ENCODE data around the gene SIX3.

Gene SIX3

DNA sequence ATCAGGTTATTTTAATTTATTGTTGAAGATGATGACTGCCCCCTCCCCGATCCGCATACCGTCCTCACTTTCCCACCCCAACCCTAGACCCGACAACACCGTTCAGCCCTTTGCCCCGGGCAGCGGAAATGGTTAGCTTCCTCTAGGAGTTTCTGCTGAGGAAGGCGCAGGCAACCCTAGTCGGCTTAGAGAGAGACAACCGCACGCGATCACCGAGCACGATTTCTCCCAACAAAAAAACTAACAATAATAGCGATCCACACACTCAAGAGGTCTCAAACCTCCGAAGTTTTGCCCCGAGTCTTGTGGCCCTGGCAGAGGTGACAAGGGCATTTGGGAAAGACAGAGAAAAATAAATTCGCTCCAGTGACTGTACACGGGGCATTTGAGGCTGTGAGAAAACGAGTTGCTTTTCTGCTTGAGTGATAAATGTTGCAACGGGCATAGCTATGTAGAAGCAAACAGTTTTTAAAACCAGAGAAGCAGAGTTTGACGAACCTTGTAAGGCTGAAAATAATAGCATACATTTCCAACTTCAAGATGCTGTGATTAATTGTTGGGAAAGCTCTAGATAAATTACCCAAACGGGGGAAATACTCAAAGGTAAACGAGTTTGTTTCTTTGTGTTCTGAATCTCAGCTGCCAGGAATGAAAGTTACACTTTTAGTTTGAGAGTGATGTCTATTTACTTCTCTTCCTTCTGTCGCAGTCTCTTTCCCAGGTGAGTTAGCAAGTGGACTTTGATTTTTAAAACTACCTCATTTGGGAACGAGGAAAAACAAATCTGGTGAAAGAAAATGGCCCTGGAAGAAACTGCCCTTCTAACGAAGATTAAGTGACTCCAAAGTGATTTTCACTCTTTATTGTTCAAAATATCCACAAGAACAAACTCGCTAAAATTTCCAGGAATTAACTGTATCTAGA lies 11.0 kb upstream of the SIX3 start:
- FAIRE-seq = no peak

DNA sequence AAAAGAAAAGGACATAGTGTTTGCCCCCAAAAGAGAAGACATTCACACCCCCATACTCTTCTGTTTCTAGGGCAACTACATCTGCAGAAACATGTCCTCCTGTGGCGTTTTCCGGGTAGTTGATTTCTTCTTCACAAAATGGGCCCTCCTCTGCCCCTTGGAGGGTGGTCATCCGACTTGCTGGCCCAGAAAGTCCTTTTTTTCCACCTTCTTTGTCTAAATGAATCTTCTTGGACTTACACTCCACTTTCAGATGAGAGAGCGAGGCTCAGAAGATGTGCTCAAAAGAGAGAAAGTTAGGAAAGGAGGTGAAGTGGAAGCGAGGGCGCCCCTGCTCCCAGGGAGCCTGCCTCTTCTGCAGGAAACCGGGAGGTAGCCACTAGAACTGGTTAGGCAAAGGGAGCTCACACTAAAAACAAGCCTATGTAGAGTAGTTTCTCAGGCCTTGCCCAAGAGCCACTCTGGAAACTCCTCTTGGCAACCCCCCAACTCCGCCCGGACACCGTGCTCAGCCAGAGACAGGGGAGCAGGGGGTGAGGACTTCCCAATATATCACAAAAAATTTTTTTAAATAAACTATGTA lies 10.2 kb upstream of the SIX3 start:
- FAIRE-seq (no peak), DNase-seq (ENCODE audit: low spot score) (no peak)

More for the DNA sequence above, 11.0 kb upstream of the SIX3 start:
- DNase-seq (ENCODE audit: low spot score) = no peak

DNA sequence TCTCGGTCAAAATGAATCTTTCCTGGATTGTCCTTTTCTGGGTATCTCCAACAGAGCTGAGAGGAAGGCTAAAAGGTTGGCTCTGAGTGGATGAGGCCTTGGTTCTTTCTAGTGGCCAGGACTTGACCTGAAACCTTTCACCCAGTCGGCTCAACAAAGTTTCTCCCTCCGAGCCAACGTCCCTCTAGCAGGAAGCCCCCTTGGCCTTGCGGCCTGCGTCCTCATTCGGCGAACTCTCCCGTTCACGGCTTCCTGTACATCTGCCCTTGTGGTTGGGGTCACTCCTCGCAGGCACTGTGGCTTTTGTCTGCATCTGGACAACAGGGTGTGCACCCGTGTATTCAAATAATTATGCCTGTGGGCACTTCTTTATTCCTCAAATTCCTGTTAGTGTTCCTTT lies 9.4 kb upstream of the SIX3 start:
- no peak for FAIRE-seq
- no peak for DNase-seq (ENCODE audit: low spot score)

DNA sequence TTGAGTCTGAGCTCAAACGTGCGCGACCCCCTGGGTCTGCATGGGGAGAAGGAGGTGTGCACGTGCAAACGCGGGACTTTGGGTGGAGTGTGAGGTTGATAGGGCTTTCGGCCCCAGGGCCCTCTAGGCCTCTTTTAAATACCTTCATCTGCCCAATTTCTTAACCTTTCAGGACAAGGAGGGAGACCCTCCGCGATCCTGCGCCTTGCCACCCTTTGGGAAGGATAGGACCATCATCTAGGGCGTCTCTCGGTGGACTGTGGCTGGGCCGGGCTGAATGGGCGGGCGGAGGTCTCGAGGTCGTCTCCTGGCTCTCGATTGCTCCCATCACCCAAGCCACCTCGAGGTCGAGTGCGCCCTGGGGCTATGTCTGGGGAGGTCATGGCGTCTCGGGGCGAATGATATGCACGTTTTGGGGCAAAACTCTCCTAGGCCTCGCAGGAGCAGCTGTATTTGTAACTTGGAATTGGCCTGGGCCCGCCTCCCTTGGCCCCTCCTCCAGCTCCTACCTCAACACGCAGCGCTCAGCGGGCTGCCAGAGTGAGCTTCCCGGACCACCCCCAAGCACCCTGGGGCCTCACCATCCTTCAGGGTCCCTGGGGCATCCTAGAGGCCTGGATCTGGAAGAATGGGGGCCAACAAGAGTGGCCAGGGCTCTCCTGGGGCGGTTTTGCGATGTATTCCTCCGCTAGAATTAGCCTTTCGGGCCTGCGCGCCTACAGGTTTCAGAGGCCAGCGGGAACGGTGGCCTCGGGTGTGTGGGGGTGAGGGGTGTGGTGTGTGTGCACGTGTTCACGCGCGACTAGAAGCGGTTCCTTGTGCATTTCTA lies 8.7 kb upstream of the SIX3 start:
- DNase-seq (ENCODE audit: low spot score) (no peak), FAIRE-seq (no peak)

DNA sequence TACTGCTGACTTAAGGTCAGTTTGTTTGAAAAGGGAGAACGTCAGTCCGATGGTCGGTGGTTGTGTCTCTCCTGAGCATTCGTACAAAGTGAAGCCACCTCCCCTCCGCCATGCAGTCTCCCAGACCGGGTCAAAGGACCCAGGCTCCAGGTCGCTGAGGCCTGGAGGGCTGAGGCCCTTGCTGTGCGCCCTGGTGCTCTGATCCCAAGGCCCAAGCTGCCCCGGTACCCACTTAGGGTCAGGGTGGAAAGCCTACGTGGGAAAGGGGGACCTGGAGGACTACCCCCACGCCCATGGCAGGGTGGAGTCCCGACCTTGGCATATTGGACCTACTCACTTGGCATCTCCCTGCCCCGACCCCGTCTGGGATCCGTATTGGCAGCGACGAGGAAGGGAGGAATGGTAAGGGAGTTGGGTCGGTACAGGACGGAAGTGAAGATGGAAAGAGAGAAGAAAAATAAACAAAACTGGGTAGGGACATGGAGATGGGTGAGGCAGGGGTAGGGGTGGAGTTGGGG lies 8.0 kb upstream of the SIX3 start:
- no peak for FAIRE-seq

DNA sequence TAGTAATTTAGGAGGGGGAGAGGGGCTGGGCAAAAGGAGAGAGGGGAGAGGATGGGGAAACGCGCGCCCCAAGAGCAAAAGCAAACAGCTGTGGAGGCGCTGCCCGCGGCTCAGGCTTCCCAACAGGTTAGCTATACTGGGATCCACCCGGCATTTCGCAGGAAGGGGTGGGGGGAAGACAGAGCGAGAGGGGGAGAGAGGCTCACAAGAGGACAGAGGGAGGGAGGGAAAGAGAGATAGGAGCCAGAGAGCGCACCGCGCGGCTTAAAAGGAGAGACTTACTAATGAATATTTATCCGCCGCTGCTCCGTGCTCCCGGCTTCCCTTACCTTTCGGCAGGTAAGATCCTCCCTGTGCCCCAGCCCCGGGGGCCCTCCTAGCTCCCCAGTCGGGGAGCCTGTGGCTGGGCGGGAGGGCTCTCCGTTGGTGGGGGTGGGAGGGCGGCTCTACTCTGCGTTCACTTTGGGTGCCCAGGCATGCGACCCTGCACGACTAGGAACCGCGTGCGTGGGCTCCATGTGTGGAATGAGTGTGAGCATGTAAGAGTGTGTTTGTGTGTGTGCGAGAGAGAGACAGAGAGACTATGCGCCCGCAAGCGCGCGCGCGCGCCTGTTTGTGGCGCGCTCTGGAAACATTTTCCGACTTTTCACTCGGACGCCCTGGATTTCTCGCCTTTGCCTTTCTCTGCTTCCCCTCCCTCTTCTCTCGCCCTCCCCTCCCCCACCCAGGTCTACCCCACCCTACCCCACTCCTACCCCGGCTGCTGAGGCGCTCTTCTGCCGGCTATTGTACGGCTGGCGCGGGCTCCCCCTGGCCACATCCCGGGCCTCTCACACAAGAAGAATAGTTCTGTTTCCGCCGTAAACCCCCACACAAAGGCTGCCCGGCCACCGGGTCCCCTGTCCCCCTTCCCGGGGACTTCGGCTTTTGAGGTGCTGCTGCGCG lies 7.2 kb upstream of the SIX3 start:
- no peak for DNase-seq (ENCODE audit: low spot score)
- no peak for FAIRE-seq

More for the DNA sequence above, 8.0 kb upstream of the SIX3 start:
- no peak for DNase-seq (ENCODE audit: low spot score)

DNA sequence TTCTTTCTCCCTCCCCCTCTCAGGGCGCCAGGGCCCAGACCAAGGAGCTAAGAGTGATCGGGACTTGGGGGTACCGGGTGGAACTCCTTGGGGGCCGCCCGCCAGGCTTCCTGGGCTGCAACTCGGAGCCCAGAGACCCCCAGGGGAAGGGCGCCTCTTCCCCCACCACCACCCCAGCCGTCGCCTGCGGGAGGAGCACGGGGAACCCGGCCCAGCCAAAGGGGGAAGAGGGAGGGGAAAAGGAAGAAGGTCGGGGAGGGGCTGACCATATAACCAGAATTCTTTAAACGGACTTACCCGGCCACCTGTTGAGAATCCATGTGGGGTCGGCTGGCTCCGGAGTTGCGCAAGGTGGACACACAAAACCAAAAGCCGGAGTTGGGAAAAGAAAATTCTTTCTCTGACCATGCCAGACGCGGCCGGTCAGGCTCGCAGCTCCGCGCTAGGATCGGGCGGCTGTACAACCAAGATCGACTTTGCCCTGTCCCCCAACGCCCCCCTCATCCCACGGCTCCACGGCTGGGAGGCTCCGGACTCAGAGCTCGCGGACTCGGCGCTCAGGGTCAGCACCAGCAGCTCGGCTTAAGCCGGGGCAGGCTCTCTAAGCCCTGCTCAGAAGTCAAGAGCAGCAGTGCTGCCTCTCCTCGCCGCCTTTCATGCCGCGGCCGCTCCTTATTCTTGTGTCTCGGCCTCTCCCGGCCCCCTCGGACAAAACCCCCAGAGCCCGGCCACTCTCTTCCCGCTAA lies 6.3 kb upstream of the SIX3 start:
- no peak for DNase-seq (ENCODE audit: low spot score)
- no peak for FAIRE-seq

DNA sequence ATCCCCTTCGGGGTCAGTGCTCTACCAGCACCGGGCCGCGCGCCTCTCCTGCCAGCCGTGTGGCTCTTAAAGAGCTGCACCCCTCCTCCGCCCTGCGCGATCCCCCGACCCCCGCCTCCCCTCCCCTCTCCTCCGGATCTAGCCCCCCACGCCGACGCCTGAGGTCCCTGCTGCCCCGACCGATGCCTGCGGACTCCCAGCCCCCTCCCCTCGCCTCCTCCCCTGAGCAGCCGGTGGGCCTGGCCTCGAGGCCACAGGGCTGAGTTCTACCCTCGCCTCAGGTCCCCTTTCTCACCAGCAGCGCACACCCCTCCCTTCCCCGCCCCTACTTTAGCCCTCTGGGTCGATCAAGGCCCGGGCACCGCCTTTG lies 5.8 kb upstream of the SIX3 start:
- FAIRE-seq = no peak
- no peak for DNase-seq (ENCODE audit: low spot score)

DNA sequence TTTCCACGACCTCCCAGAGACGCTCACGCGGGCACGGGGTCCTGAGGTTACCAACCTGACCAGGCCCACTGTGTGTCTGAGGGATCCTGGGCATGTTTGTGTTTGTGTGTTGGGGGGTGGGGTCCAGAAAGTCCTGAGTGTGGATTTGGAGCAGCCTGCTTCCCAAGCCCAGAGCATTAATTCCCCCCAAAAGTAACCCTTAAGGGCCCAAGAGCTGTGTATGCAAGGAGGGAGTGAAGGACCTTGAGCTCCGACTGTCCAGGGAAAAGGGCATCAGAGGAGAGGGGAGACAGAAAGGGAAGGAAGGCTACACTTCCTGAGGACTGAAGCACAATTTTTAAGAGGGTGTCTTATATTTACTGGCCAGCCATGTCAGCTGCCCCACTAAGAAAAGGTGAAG lies 5.2 kb upstream of the SIX3 start:
- DNase-seq (ENCODE audit: low spot score) = no peak
- FAIRE-seq = no peak

DNA sequence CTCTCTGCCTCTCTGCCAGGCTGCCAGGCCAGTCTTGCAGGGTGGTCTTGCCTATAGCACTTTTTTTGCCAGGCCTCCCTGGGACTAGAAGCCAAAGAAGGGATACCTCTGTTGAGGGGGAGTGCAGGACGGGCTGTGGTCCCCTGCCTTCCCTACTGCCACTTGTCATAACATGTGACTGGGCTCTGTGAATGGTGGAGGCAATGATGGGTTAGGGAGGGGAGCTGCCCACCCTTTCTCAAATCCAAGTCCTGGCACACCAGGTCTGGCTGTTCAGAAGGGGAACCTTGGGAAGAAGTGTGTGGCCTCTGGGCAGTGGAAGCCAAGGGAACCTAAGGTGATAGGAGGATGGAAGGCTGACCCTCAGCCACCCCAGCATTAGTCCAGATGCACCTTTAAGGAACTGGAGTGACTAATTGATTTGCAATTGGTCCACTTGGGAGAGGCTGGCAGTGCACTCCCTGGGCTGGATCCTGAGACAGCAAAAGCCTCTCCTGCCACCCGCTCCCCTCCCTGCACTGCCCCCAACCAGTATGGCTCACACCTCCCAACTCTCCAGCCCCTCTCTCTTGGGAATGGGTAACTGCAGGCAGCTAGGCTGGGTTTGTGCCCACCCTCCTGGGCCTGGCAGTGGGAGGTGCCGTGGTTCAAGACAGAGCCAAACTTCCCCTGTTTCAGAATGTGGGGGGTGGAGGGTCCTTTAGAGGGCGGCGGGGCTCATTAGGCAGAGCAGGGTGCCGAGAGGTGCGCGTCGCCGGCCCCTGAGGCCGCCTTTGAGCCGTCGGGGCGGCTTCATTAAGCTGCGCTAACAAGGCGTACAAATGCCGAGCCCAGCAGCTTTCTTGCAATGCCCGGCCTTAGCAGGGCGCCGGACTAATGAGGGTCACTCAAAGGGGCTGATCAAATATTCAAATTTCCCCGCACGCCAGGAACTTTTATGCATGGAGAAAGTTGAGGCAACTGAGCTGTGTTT lies 4.5 kb upstream of the SIX3 start:
- DNase-seq (ENCODE audit: low spot score) = no peak
- FAIRE-seq = no peak

DNA sequence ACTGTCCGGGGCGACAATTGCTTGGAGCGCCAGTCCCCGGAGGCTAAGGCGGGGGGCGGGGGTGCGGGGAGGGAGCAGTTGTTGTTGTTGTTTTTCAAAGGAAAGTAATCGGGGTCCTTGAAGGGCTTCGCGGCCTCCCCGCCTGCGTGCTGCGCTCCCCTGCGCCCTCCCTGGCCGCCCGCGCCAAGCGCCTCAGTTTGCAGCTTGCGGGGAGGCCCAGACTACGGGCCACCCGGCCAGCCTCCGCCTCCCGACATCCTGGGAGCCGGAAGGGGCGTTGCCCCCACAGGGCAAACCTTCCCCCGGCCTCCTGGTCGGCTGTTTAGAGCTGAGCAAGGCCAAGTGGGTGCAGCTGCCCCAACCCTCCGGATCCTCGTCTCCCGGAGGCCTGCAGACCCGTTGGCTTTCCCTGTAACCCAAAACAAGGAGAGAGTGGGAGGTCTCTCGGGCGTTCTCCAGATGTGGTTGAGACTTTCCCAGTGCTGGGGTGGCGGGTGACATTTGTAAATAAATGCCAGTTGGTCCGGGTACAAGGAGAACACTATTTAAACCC lies 3.7 kb upstream of the SIX3 start:
- DNase-seq (ENCODE audit: low spot score) (no peak), FAIRE-seq (no peak)

DNA sequence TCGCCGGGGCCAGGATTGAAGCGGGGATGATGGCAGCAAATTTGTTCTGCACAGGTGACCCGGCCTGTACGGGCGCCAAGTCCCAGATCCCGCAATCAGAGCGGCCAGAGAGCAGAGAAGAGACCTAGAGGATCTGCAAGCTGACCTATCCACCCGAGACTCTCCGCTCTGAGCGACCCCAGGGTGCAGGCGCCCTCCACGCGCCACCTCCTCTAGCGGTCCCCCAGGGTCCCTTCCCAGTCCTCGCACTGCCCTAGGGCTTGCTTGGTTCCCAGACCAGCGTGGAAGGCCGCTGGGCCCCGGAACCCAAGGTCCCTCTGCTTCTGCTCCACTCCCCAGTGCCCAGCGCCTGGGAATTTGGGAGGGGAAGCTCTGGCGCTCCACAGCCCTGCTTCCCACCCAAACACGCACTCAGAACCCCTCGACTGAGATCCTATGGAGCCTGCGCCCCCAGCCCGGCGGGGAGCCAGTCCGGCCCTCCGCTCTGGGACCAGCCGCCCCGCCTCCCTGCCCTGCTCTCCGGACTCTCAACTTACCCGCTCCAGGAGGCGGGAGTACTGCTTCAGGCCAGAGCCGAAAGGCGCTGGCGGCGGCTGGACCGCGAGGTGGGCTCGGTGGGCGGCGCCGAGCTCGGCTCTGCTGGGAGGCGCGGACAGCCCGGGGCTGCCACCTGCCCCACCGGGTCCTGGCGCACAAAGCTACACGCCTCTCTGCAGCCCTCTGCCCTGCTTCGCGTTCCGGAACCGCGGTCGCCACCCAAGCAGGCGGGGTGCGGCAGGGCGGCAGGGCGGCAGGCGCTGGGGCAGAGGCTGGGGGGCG lies 3.0 kb upstream of the SIX3 start:
- DNase-seq (ENCODE audit: low spot score) (no peak), FAIRE-seq (no peak)

DNA sequence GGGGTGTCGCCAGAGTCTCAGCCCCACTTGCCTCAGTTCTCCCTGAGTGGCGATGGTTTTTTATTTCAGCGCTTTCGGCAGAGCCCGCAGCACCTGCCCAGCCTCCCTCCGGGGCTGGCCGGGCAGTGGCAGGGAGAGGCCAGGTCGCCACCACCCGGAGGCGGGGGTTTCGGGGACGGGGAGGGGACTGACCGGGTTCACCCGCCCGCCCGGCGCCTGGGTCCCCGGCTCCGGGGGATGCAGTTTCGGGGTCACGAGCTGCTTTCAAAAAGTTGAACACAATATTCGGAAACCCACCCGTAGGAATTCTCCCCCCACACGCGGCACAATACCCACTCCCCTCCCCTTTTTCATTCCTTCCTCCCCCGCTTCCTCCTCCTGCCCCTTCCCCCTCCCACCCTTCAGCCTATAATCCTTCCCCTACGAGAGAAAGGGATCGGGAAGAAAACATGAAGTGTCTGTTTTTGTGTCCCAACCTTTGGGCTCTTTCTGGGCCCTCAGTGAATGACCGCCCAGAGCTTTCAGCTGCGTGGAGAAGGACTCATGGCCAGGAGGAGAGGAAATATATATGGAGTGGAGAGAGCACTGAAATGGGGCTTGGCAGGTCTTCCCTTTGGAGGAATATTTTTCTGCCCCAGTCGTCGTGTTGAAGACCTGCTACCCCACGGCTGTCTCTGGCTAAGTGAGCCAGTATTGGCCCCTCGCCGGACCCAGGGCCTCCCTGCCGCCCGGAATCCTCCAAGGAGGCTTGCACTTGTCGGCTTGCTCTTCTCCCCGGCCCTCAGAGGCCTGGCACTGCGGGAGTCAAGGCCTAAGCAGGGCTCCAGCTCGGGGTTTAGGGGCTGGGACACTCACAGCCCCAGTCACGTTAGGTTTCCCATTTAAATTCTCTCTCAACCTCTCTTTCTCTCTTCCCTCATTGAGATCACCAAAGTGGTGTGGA lies 2.1 kb upstream of the SIX3 start:
- DNase-seq (ENCODE audit: low spot score) = no peak
- no peak for FAIRE-seq

DNA sequence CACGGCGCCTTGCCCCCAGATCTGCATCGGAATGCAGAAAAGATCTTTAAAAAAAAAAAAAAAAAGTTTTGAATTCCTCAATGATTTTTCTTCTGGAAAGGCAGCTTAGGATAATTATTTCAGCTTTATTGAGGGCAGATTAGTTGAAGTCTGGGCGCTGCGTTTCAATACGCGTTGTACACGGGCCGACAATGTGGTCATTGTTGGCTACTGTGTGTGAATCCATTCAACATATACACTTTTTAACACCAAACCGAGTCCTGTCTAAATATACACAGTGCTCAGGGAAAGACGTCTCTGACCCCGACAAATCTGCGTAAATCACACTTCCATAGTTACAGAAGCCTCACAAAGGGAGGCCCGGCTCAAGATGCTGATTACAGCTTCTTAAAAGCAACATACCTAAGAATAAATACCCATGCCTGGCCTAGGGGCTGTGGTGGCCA lies 1.4 kb upstream of the SIX3 start:
- FAIRE-seq (no peak), DNase-seq (ENCODE audit: low spot score) (no peak)

DNA sequence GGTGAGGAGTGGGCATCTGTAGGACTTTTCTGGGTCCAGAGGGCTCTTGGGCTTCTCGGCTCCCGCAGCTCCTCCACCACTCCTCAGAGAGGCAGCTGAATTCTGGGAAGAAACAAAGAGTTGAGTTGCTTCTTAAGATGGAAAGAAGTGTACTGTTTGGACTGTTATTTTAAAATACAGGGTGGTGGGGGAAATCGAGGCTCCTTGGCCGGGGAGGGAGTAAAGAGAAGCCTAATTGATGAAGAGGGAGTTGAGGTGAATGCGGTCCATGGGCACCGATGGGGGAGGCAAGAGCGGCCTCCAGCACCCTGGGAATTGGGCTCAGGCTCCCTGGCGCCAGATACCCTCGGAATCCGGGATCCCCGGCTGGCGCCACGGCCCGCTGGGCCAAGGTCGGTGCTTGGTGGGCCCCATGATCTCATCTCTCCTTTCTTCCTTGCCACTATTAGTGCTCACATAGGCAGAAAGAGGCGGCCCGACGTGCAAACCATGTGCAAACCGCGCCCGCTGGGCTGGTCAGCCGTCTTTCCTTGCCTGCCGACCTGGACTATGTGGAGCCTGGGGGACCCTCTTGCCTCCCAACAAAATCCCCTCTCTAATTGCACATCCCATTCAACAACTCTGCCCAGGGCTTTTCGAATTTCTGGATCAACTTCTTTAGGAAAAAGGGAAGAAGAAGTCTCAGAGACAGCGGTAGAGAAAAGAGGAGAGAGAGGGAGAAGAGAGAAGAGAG lies 604 bp upstream of the SIX3 start:
- no peak for FAIRE-seq
- DNase-seq (ENCODE audit: low spot score) = no peak
